Measurements from ENCODE around the gene SLC35A1.

DNA sequence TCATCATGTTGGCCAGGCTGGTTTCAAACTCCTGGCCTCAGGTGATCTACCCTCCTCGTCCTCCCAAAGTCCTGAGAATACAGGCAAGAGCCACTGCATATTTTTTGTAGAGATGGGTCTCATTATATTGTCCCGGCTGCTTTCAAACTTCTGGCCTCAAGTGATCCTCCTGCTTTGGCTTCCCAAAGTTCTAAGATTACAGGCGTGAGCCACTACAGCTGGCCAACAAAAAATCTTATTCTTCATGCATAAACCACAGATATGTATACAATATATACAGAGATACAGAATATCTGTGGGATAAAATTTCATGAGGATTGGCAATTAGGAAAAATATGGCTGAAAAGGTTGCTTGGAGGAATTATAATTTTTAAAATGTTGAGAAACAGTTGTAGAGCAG, 49.9 kb downstream of the SLC35A1 start:
- TF ChIP-seq POLR2A (IDR thresholded peaks at IDR 0.05; ENCODE audit: low read depth, low read length), result no peak
- TF ChIP-seq POLR2AphosphoS5 (IDR thresholded peaks at IDR 0.05; ENCODE audit: low read depth, low read length), result no peak
- TF ChIP-seq POU2F2 (IDR thresholded peaks at IDR 0.05; ENCODE audit: low read depth, low read length), result no peak
- TF ChIP-seq SPI1 (IDR thresholded peaks at IDR 0.05; ENCODE audit: low read depth, low read length), result no peak
